Neutrophil (primary cell): ENCODE data around the gene MYO1E.

ENCODE experiments used
- H3K27ac ChIP-seq: fragments of 200-600 bp; sonication (generic); 2 replicates; pipeline ENCODE4 v1.5.1; 2016; ENCODE audit warnings: mild to moderate bottlenecking, moderate library complexity
- H3K27me3 ChIP-seq: fragments of 200-600 bp; sonication (generic); 2 replicates; pipeline ENCODE4 v1.6.0; 2016; ENCODE audit warnings: mild to moderate bottlenecking
- H3K36me3 ChIP-seq: fragments of 200-600 bp; sonication (generic); 2 replicates; pipeline ENCODE4 v1.5.1; 2017
- H3K4me1 ChIP-seq, 2 experiments: fragments of 200-600 bp in 1 of 2; sonication (generic) in 1 of 2; 1 replicate in 1 of 2; 2 replicates in 1 of 2; pipeline versions ENCODE4 v1.5.1 to v1.6.1; 2013 to 2016; ENCODE audit warnings: low read depth in 1 of 2, low read length in 1 of 2, mild to moderate bottlenecking in 1 of 2, moderate library complexity in 1 of 2; ENCODE audit not compliant: control insufficient read depth in 1 of 2, insufficient read depth in 1 of 2
- H3K4me3 ChIP-seq, 2 experiments: fragments of 200-600 bp in 1 of 2; sonication (generic) in 1 of 2; 1 replicate in 1 of 2; 2 replicates in 1 of 2; pipeline ENCODE4 v1.5.1; 2013 to 2016; ENCODE audit warnings: low read depth in 1 of 2, low read length in 1 of 2, mild to moderate bottlenecking in 1 of 2, moderate library complexity in 1 of 2
- H3K9me3 ChIP-seq: fragments of 200-600 bp; sonication (generic); 2 replicates; pipeline ENCODE4 v1.5.1; 2016
- CTCF ChIP-seq: fragments of 200-600 bp; sonication (generic); IDR thresholded peaks from 2 replicates; pipeline ENCODE4 v1.5.1; 2016; ENCODE audit warnings: antibody characterized with exemption

The MYO1E gene

GRCh38 chr15:59367022-59367451 lies 5.6 kb downstream of the MYO1E start:
- Histone ChIP-seq H3K27me3 (peaks cover 50% of the 10 kb centered on the region), H3K9me3 (no peaks in the 10 kb centered on the region), H3K36me3 (no peaks in the 10 kb centered on the region), H3K4me1 (peaks cover 1 to 5% of the 10 kb centered on the region in 2 experiments), H3K27ac (no peak overlapping the region), H3K4me3 (no peak overlapping the region)
- TF ChIP-seq CTCF, result no peak

DNA sequence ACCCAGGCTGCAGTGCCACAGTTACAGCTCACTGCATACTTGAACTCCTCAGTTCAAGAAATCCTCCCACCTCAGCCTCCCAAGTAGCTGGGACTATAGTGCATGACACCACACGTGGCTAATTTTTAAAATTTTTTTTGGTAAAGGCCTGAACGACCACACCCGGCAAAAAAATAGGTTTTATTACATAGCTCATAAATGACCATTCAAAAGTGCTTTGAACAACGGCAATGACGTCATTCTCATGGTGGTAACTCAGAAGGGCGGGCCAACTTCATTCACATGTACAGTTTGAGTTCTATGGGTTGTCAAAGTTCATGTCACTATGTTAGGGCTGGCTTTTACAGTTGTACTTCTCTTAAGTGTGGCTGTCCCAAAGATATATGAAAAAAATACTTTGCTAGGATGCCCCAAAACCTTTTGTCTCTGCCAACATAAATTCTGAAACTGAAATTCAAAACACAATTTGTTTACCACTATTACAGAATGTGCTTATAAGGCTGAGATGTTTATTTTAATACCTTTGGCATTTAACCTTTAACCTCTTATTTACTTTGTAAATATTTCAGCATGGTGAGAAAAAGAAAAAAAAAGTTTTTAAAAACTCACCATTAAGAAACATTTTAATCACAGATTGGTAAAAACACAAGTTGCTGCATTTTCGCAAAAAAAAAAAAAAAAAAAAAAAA lies 6.2 kb downstream of the MYO1E start:
- H3K9me3 ChIP-seq, result no peaks in the 10 kb centered on the region
- H3K36me3 ChIP-seq, result no peaks in the 10 kb centered on the region
- peaks cover 44% of the 10 kb centered on the region for H3K27me3 ChIP-seq
- peaks cover 0 to 2% of the 10 kb centered on the region in 2 experiments for H3K4me1 ChIP-seq
- TF ChIP-seq CTCF, result no peak
- H3K27ac ChIP-seq, result no peak overlapping the region
- H3K4me3 ChIP-seq, result no peak overlapping the region

DNA sequence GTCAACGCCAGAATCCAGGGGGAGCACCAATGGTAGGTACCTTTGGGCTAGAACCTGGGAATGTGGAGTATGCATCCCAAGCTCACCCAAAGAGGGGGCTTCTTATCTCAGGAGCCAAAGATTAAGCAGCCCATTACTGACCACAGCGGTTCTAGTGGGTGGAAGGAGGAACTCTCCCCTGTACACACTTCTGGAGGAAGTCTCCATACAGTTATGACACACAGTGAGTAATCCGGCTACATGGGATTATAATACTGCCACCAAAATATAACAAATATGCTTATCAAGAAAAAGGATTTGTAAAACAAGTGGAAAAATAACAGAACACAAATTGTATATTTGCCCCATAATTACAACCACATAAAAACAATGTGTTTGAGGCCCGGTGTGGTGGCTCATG lies 8.4 kb downstream of the MYO1E start:
- H3K4me1 ChIP-seq, result no peaks in the 10 kb centered on the region

GRCh38 chr15:59362331-59362730 lies 10.3 kb downstream of the MYO1E start:
- H3K9me3 ChIP-seq, result no peaks in the 10 kb centered on the region
- H3K27ac ChIP-seq, result no peak overlapping the region
- H3K4me3 ChIP-seq, result no peak overlapping the region
- H3K36me3 ChIP-seq, result no peaks in the 10 kb centered on the region
- H3K27me3 ChIP-seq, result peaks cover 13% of the 10 kb centered on the region
- no peaks in the 10 kb centered on the region for H3K4me1 ChIP-seq
- no peak for TF ChIP-seq CTCF

More for the DNA sequence above, 8.4 kb downstream of the MYO1E start:
- Histone ChIP-seq H3K4me3 (no peak overlapping the region), H3K36me3 (no peaks in the 10 kb centered on the region), H3K27me3 (peaks cover 22% of the 10 kb centered on the region), H3K9me3 (no peaks in the 10 kb centered on the region), H3K27ac (no peak overlapping the region)
- no peak for TF ChIP-seq CTCF

GRCh38 chr15:59360896-59361295 lies 11.8 kb downstream of the MYO1E start:
- no peak for TF ChIP-seq CTCF
- Histone ChIP-seq H3K9me3 (no peaks in the 10 kb centered on the region), H3K27ac (no peak overlapping the region), H3K4me3 (no peak overlapping the region), H3K36me3 (no peaks in the 10 kb centered on the region), H3K4me1 (no peaks in the 10 kb centered on the region), H3K27me3 (peaks cover 20% of the 10 kb centered on the region)
